Heart right ventricle (tissue), 16 donors: ENCODE measurements around the gene ROR2. TPM values are rescaled to one million over a fixed set of nuclear protein-coding genes. Genes with fewer than 3 reads are reported as not detected.

ENCODE experiments used
- ATAC-seq, 8 donors: fragments of 200-7000 bp; cut with Tn5 transposase; one replicate each; pipeline ENCODE4 v1.9.1; 2020; ENCODE audit warnings: mild to moderate bottlenecking in 8 of 8, moderate library complexity in 8 of 8, moderate number of reproducible peaks in 1 of 8
- DNase-seq, 2 donors: peaks; one replicate each; pipeline ENCODE4 v3.0.0-alpha.2; 2020
- H3K27ac ChIP-seq, 10 donors: fragments of 200-600 bp; sonication (generic) in 2 of 10; one replicate each; pipeline versions ENCODE4 v1.5.0 to v1.8.0; 2020 to 2022; ENCODE audit warnings: mild to moderate bottlenecking in 3 of 10
- H3K27me3 ChIP-seq, 7 donors: fragments of 200-600 bp; one replicate each; pipeline ENCODE4 v1.8.0; 2021 to 2022; ENCODE audit warnings: mild to moderate bottlenecking in 2 of 7
- H3K36me3 ChIP-seq, 9 donors: fragments of 200-600 bp; sonication (generic) in 1 of 9; one replicate each; pipeline versions ENCODE4 v1.5.0 to v1.8.0; 2020 to 2022; ENCODE audit warnings: mild to moderate bottlenecking in 2 of 9
- H3K4me1 ChIP-seq, 9 donors: fragments of 200-600 bp; sonication (generic) in 1 of 9; one replicate each; pipeline versions ENCODE4 v1.5.0 to v1.8.0; 2020 to 2022; ENCODE audit warnings: mild to moderate bottlenecking in 4 of 9
- H3K4me3 ChIP-seq, 10 donors: fragments of 200-600 bp; sonication (generic) in 2 of 10; one replicate each; pipeline versions ENCODE4 v1.5.0 to v1.8.0; 2020 to 2022; ENCODE audit warnings: mild to moderate bottlenecking in 7 of 10, moderate library complexity in 2 of 10
- H3K9me3 ChIP-seq, 11 donors: fragments of 200-600 bp in 10 of 11; sonication (generic) in 2 of 11; one replicate each; pipeline versions ENCODE4 v1.5.0 to v1.8.0; 2013 to 2022; ENCODE audit warnings: mild to moderate bottlenecking in 2 of 11, control low read depth in 1 of 11, moderate library complexity in 1 of 11
- WGBS, 2 donors: extraction: QIAGEN DNeasy Blood & Tissue Kit; methylation state at CpG; one replicate each; pipeline ENCODE4 v1.1.7; 2013; ENCODE audit warnings: inconsistent platforms in 1 of 2; 5-methylcytosine and 5-hydroxymethylcytosine counted together
- intact Hi-C, 10 donors: fragments of 100-400 bp; cut with DNase I; formaldehyde crosslinking; loops; one replicate each; pipeline versions ENCODE4 v1.11.1 to v1.14.2; 2022
- polyA plus RNA-seq, 2 donors: library from polyadenylated mRNA; stranded (reverse); fragments of 200-250 nt; gene quantifications; one replicate each; pipeline ENCODE4 v1.2.3, GENCODE V29; 2013
- total RNA-seq, 10 donors: library from RNA; stranded (reverse); fragmentation: NEBNext Ultra II Directional in 3 of 10; extraction: Animal tissue kit (Norgen Biotek cat#: 25700) in 3 of 10; gene quantifications; one replicate each; pipeline versions ENCODE4 v1.2.1 to v1.2.4, GENCODE V29; 2021 to 2023
- TF ChIP-seq, protein P1 (sequence below), 9 donors: fragments of 200-600 bp; sonication (generic) in 2 of 9; IDR thresholded peaks; one replicate each; pipeline versions ENCODE4 v1.5.0 to v1.8.0; 2021 to 2022; ENCODE audit warnings: antibody characterized with exemption in 9 of 9, mild to moderate bottlenecking in 5 of 9, moderate library complexity in 1 of 9
- donor health status: Arrhythmogenic right ventricular cardiomyopathy.
- donor health status: ischemic (EF 13 %, LVEDD 7.1; RV severe dilation, severe dysfunction).
- donor health status: healthy with polysubstance abuse.
- donor health status: DM: no; HTN: yes; CAD: no.
- donor health status: DM: no; HTN: no; CAD: no.
- donor health status: ischemic (EF 25% LVEDD 6.9; RV normal size, moderate dysfunction).
- donor health status: ischemic (EF 25% LVEDD 5.7; RV mildly dilated, moderate dysfunction).
- donor health status: healthy.
- donor health status: DM: yes; HTN: yes; CAD: no.
- donor health status: Ischemic cardiomyopathy.
- donor health status: ischemic (EF 35%, LVEDD 5.7; RV mildly dilated, moderate dysfunction).
- donor health status: nonischemic (EF 11% LVEDD 7.7; RV severe dilation, severe dysfunction).
- donor health status: DM: yes; HTN: yes; CAD: no.
- donor health status: PGD.
- donor health status: ischemic (EF 29% LVEDD 5.4; RV normal size, mild dysfunction).
- donor health status: nonischemic (EF 23%, LVEDD 6.1; RV moderate dilation, normal function).

Gene ROR2
- total and polyA plus RNA-seq, 12 donors = 0.11 to 1.4 (median 0.47) TPM

DNA sequence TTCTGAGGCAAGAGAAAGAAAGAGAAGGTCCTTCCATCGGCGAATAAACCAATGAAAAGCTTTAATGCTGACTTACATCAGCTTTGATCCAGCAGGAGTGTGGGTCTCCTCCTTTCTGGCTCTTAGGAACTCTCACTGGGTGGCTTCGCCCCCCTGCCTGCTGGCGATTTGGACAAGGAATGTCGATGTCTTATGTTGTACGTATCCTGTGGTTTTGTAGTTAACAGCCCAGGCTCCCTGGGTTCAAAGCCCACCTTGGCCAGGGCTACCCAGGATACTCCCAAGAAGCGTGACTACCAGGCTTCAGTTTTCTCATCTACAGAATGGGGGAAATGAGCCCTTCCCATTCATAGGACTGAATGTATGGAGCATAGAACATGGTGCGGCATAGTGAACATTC is 124.2 kb downstream of the ROR2 start:
- DNase-seq (no peak), ATAC-seq (no peak)
- peaks cover 0 to 6% (median 0%) of the 10 kb centered on the region in 11 donors for H3K9me3 ChIP-seq
- H3K4me3 ChIP-seq = no peak overlapping the region
- H3K27me3 ChIP-seq = peaks cover 0 to 5% (median 0%) of the 10 kb centered on the region in 7 donors
- no peak overlapping the region for H3K27ac ChIP-seq
- intact Hi-C loops = no loop called here
- H3K36me3 ChIP-seq = no peaks in the 10 kb centered on the region
- TF ChIP-seq, protein P1, sequence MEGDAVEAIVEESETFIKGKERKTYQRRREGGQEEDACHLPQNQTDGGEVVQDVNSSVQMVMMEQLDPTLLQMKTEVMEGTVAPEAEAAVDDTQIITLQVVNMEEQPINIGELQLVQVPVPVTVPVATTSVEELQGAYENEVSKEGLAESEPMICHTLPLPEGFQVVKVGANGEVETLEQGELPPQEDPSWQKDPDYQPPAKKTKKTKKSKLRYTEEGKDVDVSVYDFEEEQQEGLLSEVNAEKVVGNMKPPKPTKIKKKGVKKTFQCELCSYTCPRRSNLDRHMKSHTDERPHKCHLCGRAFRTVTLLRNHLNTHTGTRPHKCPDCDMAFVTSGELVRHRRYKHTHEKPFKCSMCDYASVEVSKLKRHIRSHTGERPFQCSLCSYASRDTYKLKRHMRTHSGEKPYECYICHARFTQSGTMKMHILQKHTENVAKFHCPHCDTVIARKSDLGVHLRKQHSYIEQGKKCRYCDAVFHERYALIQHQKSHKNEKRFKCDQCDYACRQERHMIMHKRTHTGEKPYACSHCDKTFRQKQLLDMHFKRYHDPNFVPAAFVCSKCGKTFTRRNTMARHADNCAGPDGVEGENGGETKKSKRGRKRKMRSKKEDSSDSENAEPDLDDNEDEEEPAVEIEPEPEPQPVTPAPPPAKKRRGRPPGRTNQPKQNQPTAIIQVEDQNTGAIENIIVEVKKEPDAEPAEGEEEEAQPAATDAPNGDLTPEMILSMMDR (IDR thresholded peaks at IDR 0.05) = no peak
- WGBS, 2 donors = 89 to 95% methylated on average over 8 of the region's 8 CpGs
- peaks cover 0 to 3% (median 0%) of the 10 kb centered on the region in 9 donors for H3K4me1 ChIP-seq

DNA sequence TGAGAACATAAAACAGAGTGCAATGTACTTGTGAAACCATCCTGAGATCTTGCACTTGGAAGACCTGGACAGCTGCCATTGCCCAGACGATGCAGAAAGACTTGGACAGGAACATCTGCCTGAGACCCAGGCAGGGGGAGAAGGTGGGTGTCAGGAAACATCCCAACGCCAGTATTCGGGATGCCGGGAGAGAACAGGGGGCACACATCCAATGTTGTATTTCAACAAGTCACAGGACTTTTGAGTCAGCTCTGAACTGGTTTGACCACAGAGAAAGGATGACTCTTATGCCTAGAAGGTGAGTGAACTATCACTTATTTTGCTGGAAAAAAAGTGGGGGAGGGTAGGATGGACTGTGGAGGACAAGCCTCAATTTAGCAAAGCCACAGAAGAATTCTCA is 124.6 kb downstream of the ROR2 start:
- Histone ChIP-seq H3K27ac (no peak overlapping the region), H3K4me1 (peaks cover 0 to 3% (median 0%) of the 10 kb centered on the region in 9 donors), H3K9me3 (peaks cover 0 to 6% (median 0%) of the 10 kb centered on the region in 11 donors), H3K27me3 (peaks cover 0 to 5% (median 0%) of the 10 kb centered on the region in 7 donors), H3K4me3 (peak overlapping the region in 1 of 10 donors; percentile 8), H3K36me3 (no peaks in the 10 kb centered on the region)
- TF ChIP-seq, protein P1 (IDR thresholded peaks at IDR 0.05) = no peak
- DNase-seq (no peak), ATAC-seq (peak in 1 of 8 donors; percentile 27)
- intact Hi-C loops = no loop called here
- 54 to 66% methylated on average over 4 of the region's 4 CpGs for WGBS, 2 donors

DNA sequence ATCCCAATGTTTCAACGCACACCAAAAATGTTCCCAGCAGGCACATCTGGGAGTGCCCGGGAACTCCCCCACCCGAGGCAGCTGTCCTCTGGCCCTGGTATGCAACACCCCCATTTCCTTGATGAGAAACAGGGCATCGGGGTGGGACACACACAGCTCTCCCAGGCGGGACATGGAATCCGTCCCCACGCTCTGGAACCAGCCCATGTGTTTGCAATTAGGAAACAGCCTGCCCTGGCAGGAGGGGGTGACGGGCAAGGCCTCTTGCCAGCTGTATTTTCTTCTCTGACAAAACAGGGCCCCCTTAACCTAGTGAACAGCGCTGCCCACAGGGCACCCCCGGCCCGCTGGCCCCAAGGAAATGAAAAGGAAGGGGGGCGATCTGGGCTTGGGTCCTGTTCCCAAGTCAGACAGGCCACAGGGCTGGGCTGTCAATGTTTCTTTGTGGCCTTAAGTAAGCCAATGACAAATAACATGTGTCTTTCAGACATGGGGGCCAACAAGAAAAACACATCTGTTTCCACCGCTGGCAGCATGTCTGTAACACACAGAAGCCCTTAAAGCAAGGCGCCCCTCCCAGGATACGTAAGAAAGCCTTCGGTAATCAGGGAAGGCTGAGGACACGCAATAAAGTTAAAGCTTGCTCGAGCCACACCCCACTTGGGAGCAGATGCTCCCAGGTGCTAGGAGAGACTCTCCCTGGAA is 125.3 kb downstream of the ROR2 start:
- Histone ChIP-seq H3K4me3 (peak overlapping the region in 5 of 10 donors; percentile 5 to 23 (median 11)), H3K9me3 (peaks cover 0 to 6% (median 0%) of the 10 kb centered on the region in 11 donors), H3K27me3 (peaks cover 0 to 5% (median 0%) of the 10 kb centered on the region in 7 donors), H3K4me1 (peaks cover 0 to 3% (median 0%) of the 10 kb centered on the region in 9 donors), H3K36me3 (no peaks in the 10 kb centered on the region), H3K27ac (peak overlapping the region in 1 of 10 donors; percentile 43)
- DNase-seq (peak in 1 of 2 donors; percentile 30), ATAC-seq (peak in 7 of 8 donors; percentile 17 to 78 (median 59))
- TF ChIP-seq, protein P1 (IDR thresholded peaks at IDR 0.05) = no peak
- 46 to 63% methylated on average over 18 of the region's 18 CpGs for WGBS, 2 donors
- intact Hi-C loops = no loop called here

DNA sequence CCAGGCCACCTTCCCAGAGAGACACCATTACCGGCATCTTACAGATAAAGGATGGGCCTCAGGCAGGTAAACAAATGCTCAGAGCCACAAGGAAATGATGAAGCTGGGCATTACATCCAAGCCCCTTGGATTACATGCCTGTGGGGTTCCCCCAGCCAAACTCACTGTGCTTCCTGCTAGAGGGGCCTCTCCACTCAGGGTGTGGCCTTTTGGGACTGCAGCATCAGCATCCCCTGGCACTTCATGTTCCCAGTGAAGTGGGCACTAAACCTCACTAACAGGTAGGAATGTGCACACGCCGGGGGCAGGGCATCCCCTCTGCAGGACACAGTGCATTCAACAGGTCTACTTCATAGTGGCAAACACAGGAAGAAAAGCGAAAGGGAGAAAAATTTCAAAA is 125.9 kb downstream of the ROR2 start:
- DNase-seq = no peak
- peak overlapping the region in 1 of 10 donors; percentile 43 for H3K27ac ChIP-seq
- 73 to 81% methylated on average over 4 of the region's 4 CpGs for whole genome bisulfite sequencing, 2 donors
- H3K4me1 ChIP-seq = peaks cover 0 to 3% (median 0%) of the 10 kb centered on the region in 9 donors
- ATAC-seq = peak in 1 of 8 donors; percentile 18
- H3K9me3 ChIP-seq = peaks cover 0 to 6% (median 0%) of the 10 kb centered on the region in 11 donors
- H3K27me3 ChIP-seq = peaks cover 0 to 5% (median 0%) of the 10 kb centered on the region in 7 donors
- TF ChIP-seq, protein P1 (IDR thresholded peaks at IDR 0.05) = no peak
- H3K4me3 ChIP-seq = peak overlapping the region in 2 of 10 donors; percentile 8 to 23
- intact Hi-C loops = no loop called here
- no peaks in the 10 kb centered on the region for H3K36me3 ChIP-seq
